HCT116 (cell line): Measurements from ENCODE around the gene KCNK4.

Experiments
- CEBPB ChIP-seq: IDR thresholded peaks from 2 replicates; pipeline ENCODE4 v1.6.1; 2012; ENCODE audit warnings: low read depth
- CTCF ChIP-seq, 3 experiments: fragments of 200-600 bp in 1 of 3; sonication (generic) in 1 of 3; IDR thresholded peaks in 2 of 3; conservative IDR thresholded peaks in 1 of 3; 2 replicates each; pipeline ENCODE4 v1.5.1; 2012 to 2017; ENCODE audit warnings: low read depth in 2 of 3, low read length in 2 of 3, antibody characterized with exemption in 1 of 3, borderline replicate concordance in 1 of 3, control low read depth in 1 of 3, mild to moderate bottlenecking in 1 of 3, mixed read lengths in 1 of 3, mixed run types in 1 of 3, moderate library complexity in 1 of 3; ENCODE audit not compliant: insufficient read depth in 1 of 3
- EGR1 ChIP-seq: IDR thresholded peaks from 2 replicates; pipeline ENCODE4 v1.6.1; 2012; ENCODE audit warnings: low read depth
- EZH2 ChIP-seq: fragments of 200-600 bp; sonication (generic); IDR thresholded peaks from 2 replicates; pipeline ENCODE4 v1.6.1; 2017; ENCODE audit warnings: antibody characterized with exemption, mixed run types
- JUND ChIP-seq: IDR thresholded peaks from 2 replicates; pipeline ENCODE4 v1.6.1; 2012
- MAX ChIP-seq: IDR thresholded peaks from 2 replicates; pipeline ENCODE4 v1.6.1; 2012
- POLR2A ChIP-seq: IDR thresholded peaks from 2 replicates; pipeline ENCODE4 v1.7.0; 2011; ENCODE audit warnings: borderline replicate concordance; ENCODE audit not compliant: insufficient read depth, insufficient read length; ENCODE audit errors: extremely low read depth
- POLR2AphosphoS5 ChIP-seq: IDR thresholded peaks from 2 replicates; pipeline ENCODE4 v1.6.1; 2011; ENCODE audit warnings: mild to moderate bottlenecking, low read depth, low read length, moderate library complexity
- RAD21 ChIP-seq: IDR thresholded peaks from 2 replicates; pipeline ENCODE4 v1.6.1; 2012; ENCODE audit warnings: low read depth, mild to moderate bottlenecking
- SIN3A ChIP-seq: IDR thresholded peaks from 2 replicates; pipeline ENCODE4 v1.6.1; 2012; ENCODE audit warnings: low read depth
- ZNF274 ChIP-seq: fragments of 200-500 bp; sonication (Bioruptor generic); IDR thresholded peaks from 2 replicates; pipeline ENCODE4 v1.6.1; 2014; ENCODE audit warnings: mild to moderate bottlenecking, low read depth, low read length, inconsistent platforms
- TF ChIP-seq, protein P1 (sequence below): IDR thresholded peaks from 2 replicates; pipeline ENCODE4 v1.6.1; 2012; ENCODE audit warnings: low read depth

DNA sequence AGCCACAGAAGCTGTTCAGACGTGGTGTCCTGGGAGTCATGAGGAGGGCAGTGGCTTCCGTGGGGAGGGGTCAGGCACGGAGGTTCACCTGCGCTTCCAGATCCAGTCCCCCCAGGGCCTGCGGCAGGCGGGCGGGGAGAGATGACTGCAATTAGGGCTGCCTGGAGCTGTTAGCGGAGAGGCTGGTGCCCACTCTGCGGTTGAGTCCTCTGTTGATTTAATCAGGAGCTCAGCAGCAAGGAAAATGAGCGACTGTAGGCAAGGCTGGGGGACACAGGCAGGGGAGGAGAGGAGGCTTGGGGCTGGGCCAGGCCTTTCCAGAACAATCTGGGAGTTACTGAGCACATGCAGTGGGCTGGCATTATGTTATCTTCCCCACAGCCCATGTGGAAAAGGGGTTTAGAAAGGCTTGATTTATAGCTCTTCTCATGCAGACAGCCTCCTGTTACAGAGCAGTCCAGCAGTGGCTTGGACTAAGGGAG, 26.7 kb upstream of the KCNK4 start:
- TF ChIP-seq CTCF (IDR thresholded peaks at IDR 0.05 in 2 of 3, conservative IDR thresholded peaks at IDR 0.05 in 1 of 3; ENCODE audit: borderline replicate concordance in 1 of 3, insufficient read depth in 1 of 3, low read depth in 2 of 3, low read length in 2 of 3) (no peak), CEBPB (no peak), POLR2AphosphoS5 (no peak), RAD21 (no peak), POLR2A (no peak), EZH2 (no peak), EGR1 (no peak), ZNF274 (no peak), JUND (no peak), MAX (no peak), SIN3A (no peak)
- TF ChIP-seq, protein P1, sequence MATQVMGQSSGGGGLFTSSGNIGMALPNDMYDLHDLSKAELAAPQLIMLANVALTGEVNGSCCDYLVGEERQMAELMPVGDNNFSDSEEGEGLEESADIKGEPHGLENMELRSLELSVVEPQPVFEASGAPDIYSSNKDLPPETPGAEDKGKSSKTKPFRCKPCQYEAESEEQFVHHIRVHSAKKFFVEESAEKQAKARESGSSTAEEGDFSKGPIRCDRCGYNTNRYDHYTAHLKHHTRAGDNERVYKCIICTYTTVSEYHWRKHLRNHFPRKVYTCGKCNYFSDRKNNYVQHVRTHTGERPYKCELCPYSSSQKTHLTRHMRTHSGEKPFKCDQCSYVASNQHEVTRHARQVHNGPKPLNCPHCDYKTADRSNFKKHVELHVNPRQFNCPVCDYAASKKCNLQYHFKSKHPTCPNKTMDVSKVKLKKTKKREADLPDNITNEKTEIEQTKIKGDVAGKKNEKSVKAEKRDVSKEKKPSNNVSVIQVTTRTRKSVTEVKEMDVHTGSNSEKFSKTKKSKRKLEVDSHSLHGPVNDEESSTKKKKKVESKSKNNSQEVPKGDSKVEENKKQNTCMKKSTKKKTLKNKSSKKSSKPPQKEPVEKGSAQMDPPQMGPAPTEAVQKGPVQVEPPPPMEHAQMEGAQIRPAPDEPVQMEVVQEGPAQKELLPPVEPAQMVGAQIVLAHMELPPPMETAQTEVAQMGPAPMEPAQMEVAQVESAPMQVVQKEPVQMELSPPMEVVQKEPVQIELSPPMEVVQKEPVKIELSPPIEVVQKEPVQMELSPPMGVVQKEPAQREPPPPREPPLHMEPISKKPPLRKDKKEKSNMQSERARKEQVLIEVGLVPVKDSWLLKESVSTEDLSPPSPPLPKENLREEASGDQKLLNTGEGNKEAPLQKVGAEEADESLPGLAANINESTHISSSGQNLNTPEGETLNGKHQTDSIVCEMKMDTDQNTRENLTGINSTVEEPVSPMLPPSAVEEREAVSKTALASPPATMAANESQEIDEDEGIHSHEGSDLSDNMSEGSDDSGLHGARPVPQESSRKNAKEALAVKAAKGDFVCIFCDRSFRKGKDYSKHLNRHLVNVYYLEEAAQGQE: no peak
